ENCODE results near the gene MYOM3.

MYOM3 gene

DNA sequence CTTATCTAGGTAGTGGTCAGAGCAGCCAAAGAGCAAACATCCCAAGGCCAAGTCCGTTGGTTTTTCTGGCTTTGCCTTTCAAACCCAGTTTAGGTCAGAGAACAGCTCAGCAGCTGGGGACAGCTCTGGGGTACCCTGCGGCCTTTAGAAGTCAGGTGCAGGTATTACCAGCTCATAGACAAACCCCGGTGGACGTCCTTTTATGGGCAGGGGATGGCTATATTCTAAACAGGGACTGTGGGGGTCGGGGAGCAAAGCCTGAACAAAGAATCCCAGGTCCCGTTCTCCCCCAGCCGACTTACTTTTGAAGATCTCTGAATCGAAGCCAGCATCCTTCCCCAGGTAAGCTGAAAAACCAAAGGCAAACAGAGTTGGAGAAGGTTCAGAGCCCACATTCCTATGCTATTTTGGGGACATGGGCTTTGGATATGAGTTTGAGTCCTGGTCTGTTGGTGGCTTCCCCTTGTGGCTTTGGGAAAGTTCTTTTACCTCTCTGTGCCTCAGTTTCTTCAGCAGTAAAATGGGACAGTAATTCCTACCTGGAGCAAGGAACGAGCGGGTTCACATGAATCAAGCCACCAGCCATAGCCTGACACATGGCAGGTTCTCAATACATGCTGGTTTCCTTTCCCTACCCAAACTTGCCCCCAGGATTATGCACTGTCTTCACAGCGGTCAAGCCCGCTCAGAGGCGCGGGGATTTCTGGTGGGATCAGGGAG, 16.6 kb downstream of the MYOM3 start:
- no peak for DNase-seq

- no peak for DNase-seq
These were observed 17.4 kb downstream of the MYOM3 start for GRCh38 chr1:24094554-24094953.

GRCh38 chr1:24093732-24094131, 18.2 kb downstream of the MYOM3 start:
- DNase-seq, result no peak

GRCh38 chr1:24092979-24093378, 19.0 kb downstream of the MYOM3 start:
- no peak for DNase-seq

DNA sequence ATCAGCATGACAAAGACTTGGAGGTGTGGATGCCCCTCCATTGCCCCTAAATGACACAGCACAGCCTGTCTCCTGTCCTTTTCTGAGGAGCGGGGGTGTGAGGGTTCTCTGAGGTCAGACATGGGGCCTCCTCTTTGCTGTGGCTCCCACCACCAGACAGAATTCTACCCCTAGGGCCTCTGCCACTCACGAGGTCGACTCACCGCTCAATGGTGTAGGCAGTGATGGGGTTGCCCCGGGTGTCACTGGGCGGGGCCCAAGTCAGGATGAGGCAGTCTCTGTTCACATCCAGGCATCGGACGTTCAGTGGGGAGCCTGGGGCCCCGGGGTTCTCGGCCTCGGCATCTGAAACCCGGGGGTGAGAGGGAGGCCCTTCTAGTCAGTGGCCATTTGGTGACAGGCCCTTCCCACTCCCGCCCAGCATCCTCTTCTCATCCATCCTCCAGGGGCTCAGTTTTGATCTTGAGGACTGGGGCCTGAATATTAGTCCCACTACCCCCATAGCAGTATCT, 19.9 kb downstream of the MYOM3 start:
- no peak for DNase-seq

- DNase-seq, result no peak
These were observed 21.2 kb downstream of the MYOM3 start for GRCh38 chr1:24090736-24091135.

GRCh38 chr1:24089743-24090555, 22.0 kb downstream of the MYOM3 start:
- no peak for DNase-seq

DNA sequence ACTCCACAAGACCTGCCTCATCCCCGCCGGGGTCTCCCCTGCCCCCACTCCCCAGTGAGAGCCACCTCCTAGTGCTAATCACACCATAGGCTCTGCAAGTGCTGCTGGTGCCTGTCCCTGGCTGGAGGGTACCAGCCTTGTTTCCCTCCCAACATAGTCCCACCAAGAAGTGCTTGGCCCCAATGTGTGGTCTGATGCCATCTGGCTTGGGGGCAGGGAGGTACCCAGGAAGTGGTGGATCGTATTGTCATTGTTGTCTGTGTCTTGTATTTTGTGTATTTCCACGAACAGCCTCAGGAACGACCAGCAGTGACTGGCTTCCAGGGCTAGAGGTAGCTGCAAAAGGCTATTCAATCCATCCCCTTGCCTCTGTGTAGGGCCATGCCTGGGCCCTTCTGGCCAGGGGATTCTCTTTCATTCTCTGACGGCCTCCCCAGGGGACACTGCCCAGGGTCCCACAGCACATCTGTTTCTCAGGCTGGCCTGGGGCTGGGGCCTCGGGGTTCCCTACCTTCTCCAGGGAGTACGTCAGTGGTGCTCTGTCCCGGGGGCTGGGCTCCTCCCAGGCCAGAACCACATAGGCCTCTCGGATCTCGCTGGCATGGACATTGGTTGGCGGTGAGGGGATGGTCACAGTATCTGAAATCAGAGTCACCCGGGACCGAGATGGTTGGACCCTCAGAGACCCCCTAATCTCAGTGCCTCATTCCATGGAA, 22.8 kb downstream of the MYOM3 start:
- no peak for DNase-seq

- DNase-seq, result no peak
These were observed 25.5 kb downstream of the MYOM3 start for GRCh38 chr1:24086466-24086865.

GRCh38 chr1:24085546-24085945, 26.4 kb downstream of the MYOM3 start:
- DNase-seq, result no peak

GRCh38 chr1:24085007-24085406, 26.9 kb downstream of the MYOM3 start:
- no peak for DNase-seq

DNA sequence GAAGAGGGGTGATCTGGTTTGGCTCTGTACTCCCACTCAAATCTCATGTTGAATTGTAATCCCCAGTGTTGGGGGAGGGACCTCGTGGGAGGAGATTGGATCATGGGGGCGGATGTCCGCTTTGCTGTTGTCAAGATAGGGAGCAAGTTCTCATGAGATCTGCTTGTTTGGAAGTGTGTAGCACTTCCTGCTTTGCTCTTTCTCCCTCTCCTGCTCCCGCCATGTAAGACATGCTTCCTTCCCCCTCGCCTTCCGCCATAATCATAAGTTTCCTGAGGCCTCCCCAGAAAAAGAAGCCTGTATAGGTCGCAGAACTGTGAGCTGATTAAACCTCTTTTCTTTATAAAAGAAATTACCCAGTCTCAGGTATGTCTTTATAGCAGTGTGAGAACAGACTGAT, 27.9 kb downstream of the MYOM3 start:
- no peak for DNase-seq

DNA sequence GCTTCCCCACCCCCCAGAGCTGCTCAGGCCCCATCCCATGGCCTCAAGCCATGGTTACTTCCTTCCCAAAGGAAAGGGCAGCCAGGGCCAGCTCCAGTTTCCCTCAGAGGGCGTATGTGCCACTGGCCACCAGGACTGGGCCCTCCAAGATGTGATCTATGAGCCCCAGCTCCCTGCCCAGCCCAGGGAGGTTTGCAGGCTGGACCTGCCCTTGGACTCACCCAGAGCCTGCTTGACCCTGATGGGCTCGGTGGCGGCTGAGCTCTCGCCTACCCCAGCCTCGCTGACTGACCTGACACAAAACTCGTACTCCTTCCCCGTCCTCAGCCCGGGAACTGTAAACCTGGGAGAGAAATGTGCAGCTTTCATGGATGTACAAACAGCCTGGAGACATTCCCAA, 29.6 kb downstream of the MYOM3 start:
- no peak for DNase-seq

DNA sequence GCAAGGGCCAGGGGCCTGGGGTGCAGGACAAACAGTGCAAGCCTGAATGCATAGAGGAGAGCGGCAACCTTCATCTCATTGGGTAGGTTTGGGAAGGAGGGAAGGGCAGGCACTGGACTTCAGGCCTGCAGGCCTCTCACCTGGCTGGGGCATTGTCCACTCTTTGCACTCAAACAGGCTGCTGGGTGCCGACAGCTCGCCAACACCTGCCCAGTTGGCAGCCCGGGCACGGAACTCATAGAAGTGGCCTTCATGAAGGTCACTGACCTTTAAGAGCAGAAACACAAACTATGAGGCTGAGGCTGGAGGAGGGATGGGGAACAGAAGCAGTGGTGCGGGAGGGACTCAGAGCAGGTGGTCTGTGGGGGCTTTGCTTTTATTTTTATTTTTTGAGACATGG, 30.7 kb downstream of the MYOM3 start:
- DNase-seq, result no peak

DNA sequence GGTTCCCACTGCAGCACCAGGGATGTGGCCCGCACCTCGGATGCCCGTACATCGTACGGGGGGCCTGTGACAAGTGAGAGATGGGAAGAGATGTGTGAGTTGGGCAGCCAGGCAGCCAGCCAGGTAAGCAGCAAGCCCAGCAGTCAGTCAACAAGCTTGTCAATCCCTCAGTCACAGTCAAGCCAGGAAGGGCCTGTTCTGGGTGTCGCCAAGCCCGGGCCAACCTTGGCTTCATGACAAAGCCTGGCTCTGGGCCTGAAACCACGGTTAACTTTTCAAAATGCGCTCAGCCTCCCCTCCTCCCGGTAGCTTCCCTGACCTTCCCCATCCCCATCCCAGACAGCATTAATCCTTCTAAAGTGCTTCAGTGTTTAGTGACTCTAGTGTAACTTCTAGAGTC, 31.8 kb downstream of the MYOM3 start:
- no peak for DNase-seq

- no peak for DNase-seq
These were observed 34.5 kb downstream of the MYOM3 start for GRCh38 chr1:24077278-24077978.

DNA sequence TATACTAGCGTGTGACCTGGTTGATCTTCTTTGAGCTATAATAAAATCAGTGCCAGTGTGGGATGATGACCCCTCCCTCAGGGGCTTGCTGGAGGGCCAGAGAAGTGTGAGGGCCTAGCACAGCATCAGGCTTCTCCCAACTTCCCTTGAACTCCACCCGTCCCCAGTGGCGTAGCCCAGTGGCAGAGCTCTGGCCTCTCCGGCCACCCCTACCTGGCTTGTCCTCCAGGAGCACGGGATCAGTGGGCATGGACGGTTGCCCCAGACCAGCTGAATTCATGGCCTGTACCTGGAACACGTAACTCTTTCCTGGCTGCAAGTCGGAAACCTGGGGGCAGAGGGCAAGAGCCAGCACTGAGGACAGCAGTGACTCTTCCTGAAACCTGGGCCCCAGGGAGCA, 36.0 kb downstream of the MYOM3 start:
- no peak for DNase-seq

DNA sequence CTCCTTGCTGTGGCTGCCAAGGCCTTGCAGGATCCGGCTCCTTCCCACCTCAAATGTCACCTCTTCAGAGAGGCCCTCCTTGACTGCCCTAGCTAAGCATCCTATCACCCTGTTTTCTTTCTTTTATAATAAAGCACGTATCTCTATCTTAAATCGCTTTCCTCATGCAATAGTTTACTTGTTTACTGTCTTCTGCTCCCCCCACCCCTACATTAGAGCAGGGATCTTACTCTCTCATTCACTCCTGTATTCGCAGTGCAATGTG, 36.4 kb downstream of the MYOM3 start:
- DNase-seq, result no peak

DNA sequence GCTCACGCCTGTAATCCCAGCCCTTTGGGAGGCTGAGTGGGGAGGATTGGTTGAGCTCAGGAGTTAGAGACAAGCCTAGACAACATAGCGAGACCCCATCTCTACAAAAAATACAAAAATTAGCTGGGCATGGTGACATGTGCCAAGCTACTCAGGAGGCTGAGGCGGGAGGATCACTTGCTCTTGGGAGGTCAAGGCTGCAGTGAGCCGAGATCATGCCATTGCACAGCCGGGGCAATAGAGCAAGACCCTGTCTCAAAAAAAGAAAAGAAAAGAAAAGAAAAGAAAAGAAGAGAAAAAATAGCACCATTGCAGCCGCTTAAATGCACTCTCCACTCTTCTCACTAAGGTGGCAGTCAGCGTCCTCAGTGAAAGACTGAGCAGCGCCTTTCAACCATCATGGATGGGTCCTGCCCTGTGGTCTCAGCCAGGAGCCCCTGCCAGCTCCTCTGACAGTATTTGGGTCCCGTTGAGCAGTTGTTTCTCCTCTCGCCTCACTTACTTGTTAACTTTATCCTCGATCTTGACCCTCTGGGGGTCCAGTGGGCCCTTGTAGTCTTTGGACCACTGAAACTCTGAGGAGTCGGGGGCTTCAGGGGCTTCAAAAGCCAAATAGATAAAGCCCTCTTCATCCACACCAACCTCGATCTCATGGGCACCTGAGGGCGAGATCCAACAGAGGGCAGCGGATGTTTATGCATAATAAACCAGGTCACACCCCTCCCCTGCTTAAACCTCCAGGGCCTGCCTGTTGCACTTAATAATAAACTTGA, 36.9 kb downstream of the MYOM3 start:
- DNase-seq, result no peak

DNA sequence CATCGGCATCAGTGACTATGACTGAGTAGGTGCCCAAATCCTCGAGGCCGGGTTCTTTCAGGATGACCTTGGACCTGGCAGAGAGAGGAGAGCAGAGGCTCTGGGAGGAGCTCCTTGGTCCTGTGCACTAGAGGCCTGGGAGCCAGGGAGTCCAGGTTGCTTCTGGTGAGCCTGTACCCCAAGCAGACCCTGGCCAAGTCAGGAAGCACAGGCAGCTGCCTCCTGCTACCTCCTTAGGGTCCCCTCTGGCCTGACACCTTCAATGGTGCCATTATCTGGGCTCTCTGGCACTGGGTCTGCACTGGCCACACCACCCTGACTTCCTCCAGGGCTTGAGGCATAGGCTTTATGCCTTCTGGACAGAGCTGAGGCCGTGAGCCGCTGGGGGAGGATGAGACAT, 37.7 kb downstream of the MYOM3 start:
- no peak for DNase-seq

GRCh38 chr1:24071941-24072340, 40.0 kb downstream of the MYOM3 start:
- no peak for DNase-seq

DNA sequence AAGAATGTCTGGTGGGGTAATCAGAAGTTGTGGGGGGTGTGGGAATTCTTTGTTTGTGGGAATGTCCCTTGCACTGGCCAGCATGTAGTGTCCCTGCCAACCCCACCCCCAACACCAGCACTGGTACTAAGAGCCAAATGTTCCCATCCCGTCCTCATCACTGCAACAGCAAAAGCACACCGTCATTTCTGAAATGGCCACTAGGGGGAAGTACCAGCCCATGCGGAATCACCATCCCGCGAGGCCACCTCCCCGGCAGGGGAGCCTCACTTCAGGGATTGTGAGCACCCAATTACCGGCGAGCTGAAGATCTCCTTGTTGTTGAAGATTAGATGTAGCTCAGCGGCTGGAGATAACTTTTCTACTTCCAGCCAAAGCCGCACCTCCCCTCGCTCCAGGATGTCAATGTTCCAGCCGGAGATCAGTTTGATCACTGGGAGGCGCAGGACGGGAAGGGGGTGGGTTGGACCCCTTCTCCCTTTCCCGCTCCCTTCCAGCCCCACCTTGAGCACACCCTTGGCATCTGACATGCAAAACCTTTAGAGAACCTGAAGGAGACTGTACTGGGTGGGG, 41.0 kb downstream of the MYOM3 start:
- peak; percentile 64 for DNase-seq
